GM18498 (cell line): ENCODE measurements around the gene NFIB.

Experiments
- ATAC-seq: cut with Tn5 transposase; IDR thresholded peaks from one replicate; pipeline ENCODE4 v1.9.1; 2021; ENCODE audit warnings: mild to moderate bottlenecking, moderate library complexity; ENCODE audit not compliant: unreplicated experiment

Gene NFIB

DNA sequence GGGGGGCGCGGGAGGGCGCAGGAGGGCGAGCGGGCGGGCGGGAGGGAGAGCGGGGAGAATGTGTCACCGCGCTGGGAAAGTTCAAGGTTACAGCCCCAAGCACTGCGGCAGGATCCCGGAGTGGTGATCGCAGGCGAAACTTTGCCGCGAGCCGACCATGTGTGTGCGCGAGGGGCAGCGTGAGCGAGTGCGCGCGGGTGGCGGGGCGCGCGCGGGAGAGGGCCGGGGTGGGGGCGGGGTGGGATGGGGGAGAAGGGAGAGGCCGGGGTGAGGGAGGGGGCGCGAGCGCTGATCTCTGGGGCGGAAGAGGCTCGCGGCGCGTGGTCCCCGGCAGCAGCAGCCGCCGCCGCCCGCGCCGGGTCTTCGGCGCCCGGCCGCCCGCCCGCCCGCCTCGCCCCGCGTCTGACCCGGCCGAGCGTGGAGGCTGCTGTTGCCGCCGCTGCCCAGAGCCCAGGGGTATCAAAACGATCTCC, at the start of gene NFIB:
NFIB (minus strand) TSS at position 191 of the 473 bp plus-strand sequence. CDS start 630 bp downstream, outside the sequence.
- no peak for ATAC-seq

DNA sequence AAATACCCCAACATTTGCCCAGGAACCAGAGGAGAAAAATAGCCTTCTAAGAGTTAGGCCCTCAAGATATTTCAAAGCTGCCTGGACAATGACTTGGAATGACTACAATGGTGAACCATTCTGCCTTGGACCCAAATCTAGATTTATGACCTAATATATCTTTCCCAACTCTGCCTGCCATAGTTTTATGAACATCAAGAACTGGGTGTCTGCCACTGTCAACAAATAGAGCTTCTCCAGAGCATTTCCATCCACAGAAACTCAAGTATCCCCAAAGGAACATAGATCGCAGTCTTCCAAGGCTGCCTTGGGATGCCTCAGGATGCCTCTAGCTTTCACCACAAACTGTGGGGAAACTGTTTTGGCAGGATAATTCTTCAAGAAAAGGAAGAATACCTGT, 48.2 kb upstream of the NFIB start:
- ATAC-seq = no peak

DNA sequence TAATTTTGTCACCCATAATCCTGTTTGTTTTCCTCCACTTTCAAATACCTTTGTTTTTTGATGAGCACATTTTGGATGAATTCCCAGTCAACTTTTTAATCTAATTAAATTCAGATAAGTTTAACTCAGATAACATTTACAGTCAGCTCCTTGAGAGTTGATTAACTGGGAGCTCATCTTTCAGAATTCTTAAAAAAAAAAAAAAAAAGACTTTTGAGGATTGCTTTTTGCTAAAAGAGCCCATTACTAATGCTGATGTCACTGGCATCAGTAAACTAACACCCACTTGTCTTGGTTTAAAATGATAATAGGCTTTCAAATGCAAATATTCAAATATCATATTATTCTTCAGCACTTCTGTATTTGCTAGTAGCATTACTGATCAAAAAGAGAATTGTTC, 47.1 kb upstream of the NFIB start:
- ATAC-seq = no peak

DNA sequence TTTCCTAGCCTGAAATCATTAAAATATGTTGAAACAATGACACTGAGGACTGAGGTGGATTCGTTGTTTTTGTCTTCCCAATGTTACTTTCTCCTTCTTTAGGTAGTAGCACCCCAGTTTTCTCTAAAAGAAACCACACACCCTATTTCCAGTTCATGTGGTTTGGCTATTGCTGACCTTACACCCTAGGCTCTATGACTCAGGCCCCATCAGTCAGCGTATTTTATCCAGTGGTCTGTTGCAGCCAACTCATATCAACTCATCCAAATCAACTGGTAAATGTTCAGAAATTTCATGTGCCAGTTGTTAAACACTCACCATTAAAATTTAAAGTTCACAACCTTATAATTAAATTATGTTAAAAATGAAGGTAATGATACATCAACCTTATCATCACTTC, 44.6 kb upstream of the NFIB start:
- no peak for ATAC-seq

DNA sequence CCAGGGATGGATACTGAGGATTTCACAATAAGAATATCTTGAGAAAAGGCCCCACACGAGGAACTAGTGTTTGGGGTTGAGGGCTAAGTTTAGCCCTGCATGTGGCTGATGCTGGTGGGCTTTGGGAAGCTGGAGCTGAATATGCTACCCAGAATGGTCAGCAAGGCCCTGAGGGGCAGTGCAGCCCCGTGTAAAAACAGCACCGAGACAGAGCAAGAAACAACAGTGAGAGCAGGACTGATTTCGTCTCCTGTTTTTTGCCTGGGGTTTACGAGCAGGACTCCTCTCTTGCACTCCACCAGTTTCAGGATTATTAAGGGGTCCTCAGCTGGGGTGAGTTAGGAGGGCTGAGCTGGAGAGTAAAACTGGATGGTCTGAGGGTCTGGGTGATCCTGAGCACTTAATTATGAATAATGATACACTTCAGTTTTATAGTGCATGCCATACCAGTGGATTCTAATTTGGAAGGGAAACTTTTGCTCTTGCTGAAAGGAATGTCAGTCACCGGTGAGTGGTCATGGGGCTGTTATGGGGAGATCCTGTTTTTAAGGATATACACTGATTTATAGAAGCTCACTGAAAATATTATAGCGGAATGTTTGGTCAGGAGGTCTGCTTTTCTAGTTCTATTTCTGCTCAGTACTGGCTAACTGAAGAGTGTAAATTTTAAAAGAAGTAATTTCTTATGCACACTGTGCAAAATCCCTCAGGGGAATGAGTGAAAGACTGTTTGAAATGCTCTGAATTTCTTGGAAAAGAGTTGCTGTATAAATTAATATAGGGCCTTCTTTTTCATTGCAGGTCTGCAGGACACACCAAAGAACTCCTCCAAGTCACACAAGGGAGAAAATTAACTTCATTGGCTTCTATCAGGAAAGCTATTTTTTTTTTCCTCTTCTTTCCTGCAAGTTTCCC, 42.7 kb upstream of the NFIB start:
- no peak for ATAC-seq

DNA sequence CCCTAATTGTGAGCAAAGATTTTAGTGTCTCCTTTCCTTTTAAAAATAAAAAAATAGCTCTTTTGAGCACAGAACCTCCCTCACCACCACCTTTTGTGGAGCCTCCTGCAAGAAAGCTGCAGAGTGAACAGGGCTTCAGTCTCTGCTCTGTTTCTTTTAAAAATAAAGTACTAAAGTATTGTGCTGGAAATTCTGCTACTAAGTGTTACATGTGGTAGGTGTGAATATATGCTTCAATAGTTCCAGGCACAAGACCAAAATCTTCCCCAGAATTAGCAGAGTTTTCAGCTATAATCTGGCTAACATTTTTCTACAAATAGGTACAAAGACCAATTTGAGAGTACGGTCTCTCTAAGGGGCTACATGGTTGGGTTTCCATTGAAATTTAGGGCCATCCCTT, 40.3 kb upstream of the NFIB start:
- ATAC-seq = no peak

DNA sequence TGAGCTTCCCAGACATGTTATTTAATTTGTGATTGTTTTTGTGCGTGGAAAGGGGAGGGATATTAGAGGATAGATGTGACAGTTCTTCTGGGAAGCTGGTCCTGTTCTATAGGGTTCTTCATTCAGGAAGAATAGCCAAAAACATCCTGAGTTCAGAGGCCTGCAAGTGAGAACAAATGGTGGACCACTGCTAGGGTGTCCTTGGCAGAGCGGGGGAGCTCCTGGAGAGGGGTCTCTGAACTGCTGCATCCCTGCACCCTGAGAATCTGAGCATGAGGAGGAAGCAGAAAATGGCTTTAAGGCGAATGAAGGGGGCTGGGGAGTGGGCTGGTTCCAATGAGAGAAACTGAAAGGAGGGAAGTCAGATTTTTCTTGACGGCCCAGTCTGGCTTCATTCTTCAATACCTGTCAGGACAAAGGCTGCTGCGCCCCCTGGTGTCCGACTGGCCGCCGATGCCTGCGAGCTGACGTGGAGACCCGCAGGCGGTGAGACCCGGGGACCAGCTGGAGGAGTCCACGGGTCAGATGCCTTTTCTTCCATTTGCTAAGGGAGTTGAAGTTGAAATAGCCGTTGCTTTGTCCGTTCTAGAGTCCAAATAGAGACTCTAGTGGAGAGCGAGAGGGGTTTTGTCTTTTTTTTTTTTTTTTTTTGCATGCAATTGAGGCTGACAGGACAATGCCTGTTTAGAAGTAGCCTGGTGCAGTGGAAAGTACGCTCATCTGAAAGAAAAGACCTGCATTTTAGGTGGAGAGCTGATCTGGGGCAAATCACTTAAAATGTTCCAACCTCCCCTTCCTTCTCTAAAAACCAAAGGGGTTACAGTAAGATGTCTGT, 39.5 kb upstream of the NFIB start:
- ATAC-seq = peak; percentile 89

DNA sequence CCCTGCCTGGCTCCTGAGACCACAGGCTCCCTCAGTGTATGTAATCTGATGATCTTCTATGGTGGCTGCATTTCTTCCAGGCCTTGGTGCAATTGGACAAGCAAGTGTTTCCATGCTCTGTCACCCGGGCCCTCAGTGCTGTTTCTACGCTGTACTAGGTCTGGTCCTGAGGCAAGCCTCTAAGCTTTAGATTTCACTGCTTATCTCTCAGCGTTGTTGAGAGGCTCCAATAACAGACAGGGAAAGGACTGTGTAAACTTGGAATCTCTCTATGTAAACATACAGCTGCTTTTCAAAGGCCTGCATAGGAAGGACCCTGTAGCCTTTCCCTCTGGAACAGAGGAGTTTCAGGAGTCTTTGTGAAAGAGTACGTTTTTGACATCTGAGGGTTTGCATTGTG, 38.6 kb upstream of the NFIB start:
- ATAC-seq = no peak

DNA sequence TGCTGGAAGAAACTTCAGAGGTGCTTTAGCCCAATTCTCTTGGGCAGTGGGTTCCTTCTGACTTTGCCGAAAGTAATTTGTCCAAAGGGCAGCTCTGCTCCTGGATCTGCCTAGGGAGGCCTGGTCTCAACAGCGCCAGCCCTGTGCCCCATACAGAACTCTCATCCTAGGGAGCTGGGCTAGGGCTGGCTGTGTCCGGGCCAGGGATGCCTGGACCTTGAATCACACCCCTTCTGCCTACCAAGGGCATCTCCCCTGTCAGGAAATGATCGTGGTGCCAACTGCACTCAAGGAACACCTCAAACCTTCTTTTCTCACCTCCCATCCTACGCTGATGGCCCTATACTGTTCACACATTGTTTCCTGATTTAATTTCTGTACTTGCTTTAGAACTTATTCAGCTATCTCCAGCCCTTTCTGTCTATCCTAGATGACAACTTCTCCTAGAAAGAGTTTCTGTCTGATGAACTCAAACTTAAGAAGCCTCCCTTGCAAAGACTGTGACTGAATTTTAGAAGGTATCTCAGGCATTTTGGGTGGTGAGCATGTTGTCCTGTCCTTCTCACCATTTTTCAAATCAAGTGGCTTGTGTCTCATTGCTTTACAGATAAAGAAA, 37.4 kb upstream of the NFIB start:
- ATAC-seq = no peak

DNA sequence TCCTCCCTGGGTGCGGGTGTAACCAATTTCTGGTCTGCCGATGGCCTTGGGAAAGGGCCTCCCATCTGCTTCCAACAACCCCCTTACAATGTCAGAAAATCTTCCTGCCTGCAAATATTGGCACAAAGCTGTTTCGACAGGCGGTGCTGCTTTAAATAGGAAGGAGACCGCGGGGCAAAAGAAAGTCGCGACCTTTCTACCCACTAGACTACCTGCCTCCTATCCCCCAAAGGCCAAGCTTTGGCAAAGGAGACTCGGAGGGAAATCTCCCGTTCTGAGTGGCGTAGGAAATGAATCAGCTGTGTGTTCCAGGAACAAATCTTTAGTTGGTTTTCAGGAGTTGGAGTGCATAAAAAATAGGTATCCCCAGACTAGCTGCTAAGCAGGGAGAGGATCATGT, 36.8 kb upstream of the NFIB start:
- ATAC-seq = no peak

DNA sequence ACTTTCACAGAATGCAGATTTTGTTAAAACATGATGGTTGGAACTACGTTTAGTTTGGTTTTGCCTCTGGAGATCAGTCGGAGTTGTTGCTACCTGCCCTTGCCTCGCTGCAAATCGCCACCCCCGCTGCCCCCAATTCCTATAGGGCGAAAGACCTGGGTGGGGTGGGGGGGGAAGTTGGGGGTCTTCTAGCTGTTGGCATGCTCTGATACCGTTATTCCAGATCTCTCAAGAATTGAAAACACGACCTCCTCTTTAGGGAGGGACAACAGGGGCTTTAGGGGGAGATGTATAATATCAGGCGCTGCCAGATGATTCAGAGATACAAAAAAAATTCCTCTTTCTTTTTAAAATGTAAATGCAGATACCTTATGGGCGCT, 36.4 kb upstream of the NFIB start:
- ATAC-seq = no peak

DNA sequence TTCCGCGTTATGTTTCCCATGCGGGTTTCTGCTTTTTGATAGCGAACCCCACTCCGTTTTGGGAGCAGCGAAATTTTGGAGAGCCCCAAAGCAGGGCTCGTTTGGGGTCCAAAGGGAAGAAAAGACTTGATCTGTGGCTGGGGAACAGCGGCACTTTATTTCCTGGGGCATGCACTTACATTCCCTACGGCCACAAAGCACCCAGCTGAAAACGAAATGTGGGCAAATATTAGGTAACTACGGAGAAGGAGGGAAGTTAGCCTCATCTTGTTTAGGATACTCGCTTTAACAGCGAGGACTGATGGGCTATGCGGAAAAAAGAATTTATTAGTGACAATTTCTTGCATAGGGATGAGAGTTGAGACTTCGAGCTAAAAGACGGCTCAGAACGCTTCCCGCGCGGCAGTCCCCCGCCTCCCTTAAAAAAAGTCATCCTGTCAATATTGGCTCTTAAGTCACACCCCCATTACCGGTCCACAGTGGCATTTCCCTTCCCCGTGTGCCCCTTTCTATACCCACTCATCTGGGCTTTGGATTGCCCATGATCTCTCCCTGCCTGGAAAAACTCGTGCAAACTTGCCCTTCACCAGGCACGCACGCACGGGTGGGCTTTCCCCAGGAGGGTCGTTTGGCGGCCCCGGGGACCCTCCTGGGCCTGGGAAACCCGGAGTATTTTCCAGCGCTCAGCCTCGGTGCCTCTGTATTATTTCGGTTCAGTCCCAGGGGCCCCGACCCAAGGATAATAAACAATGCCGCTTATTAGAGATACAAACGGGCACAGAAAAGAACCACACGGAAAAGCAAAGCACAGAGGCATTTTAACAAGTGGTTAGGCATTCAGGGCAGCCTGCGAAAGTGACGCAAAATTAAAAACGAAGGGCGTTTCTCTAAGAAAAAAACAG, 35.8 kb upstream of the NFIB start:
- no peak for ATAC-seq

DNA sequence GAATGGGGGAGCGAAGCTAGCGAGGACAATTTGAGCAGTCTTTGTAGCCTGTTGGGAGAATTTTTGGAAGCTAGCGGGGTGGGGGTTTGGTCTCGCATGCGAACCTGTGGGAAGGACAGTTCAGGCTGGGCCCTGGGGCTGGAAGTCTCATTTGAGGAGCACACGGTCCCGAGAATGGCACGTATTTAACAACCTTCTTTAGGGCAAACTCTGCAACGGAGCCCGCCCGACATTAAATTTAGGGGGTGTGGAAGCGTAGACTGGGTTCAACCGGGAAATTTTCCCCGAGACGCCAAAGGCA, 35.2 kb upstream of the NFIB start:
- ATAC-seq = no peak

DNA sequence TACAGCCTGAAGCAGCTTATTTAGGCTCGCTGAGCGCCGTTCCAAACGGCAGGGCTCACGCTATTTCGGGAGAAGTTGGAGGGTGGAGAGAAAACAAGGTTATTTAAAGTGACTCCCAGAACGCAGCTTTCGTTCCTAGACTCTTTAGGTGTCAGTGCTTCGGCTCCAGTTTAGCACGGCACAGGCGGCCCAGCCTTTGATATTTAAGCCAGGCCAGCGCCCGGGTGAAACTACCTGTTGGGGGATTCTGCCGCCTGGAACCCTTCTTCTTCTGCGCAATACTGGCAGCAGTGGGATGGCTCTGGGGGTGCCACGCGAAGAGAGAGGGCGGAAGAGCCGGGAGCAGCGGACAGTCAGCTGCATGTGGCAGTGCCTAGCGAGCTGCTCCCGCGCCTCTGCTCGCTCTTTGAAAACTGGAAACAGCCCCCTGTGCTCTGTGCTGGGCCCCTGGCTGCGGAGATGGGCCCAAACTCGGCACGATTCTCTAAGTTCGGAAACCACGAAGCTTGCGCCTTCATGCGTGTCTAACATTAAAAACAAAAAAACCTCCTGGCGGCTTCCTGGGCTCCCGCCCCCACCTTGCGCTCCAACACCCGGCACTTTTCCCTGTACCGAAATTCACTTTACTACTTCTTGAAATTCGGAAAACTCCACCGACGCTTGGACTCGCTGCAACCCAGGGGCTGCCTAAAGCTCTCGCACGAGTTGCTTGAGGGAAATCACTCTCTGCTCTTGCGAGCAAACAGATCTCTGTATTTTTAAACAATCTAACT, 34.6 kb upstream of the NFIB start:
- ATAC-seq = no peak

DNA sequence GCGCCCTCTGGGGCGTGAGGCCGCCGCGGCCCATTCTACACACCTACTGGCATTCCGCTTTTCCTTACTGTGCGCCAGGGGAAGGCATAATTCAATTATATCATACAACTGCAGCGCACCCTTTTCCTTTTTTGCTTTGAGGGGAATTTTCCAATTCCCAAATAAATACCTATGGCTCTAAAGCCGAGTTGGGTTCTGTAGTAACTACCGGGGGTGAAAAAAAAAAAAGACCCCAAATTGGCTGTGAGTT, 34.1 kb upstream of the NFIB start:
- no peak for ATAC-seq

DNA sequence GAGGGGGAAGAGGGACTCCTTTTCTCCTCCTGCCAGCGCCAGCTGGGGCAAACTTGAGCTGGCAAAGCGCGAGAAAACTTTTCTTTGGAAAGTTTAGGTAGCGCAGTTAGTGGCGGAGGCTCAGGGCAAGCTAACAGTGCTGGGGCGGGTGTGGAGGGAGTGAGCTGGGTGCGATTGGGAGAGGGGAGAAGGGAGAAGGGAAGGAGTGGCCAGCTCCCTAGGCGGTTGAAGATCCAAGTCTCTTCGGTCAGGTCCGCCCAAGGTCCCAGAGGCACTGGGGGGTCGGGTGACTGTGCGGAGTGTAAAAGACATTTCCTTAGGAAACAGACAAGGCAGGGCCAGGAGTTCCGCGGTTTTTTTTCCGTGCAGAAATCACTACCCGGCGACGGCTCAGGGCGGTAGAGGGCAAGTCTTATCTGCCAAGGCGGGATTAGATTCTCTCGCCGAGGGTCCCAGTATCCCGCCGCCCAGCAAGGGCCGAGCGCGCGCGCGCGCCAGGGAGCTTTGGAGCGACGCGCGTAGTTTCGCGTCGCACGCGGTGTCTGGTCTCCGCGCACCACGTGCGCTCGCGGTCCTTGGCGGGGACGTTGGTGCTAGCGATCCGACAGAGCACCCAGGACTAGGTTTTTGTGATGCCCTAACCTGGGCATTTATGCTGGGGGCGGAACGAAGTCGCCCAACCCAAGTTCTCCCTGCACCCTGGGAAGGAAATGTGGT, 33.6 kb upstream of the NFIB start:
- no peak for ATAC-seq

DNA sequence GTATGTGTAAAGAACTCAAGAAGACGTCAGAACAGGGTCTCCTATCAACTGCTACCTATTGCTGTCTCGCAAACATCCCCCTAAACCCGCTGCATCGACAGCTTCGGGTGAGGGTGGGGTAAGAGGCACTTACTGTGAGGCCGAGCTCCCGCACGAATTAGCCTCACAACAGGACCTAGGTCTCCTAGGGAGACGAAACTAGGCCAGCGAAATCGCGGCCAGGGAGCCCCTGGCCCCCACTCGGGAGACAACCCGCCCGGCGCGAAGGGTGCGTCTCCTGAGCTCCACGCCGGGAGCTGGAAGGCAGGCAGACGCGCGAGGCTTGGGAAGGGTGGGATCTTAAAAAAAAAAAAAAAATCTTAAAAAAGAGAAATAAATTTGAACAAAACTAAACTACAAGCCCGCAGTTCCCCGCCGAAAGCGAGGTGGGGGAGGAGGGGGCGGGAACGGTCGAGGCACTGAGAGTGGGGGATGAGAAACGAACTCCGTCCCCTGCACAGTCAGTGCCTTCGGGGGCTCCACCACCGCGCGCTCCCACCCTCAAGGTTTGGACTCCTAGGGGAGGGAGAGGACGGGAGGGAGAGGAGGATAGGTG, 33.0 kb upstream of the NFIB start:
- ATAC-seq = no peak

DNA sequence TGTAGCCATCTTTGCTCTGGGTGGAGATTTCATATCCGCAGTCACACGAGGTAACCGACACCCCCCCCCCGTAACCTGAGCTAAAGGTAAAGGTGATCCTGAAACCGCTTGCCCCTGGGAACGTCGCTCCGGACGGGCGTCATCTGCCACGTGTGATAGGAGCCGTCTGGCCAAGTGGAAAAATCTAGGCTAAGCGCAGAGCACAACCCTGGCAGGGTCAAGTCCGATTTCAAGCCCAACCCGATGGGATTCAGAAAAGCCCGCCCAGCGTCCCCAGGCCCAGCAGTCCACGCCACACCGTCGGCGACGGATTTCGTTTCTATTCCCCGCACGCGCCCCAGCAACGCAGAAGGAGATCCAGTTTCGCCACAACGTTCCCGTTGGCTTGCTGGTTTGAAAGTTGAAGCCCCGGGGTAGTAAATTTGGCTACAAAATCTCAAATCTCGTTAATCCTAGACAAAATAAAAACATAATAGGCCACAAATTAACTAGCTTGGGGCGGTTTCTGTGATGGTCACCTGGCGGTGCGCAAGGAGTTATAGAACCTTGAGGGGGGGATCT, 32.4 kb upstream of the NFIB start:
- no peak for ATAC-seq
